CD4-positive, alpha-beta T cell (primary cell): ENCODE data around the gene MAP3K4. TPM values are rescaled to one million over a fixed set of nuclear protein-coding genes. Genes with fewer than 3 reads are reported as not detected.

ENCODE experiments used
- ATAC-seq: fragments of 200-7000 bp; cut with Tn5 transposase; one replicate; pipeline ENCODE4 v1.10.0; 2022; ENCODE audit warnings: mild to moderate bottlenecking; ENCODE audit not compliant: poor library complexity
- CTCF ChIA-PET: fragments of 350-600 bp; sonication (Branson Sonifier 250); formaldehyde crosslinking; loops from one replicate; lab custom pipeline; 2021; ENCODE audit warnings: antibody characterized with exemption, inconsistent platforms; lab: Charles Lee
- POLR2A ChIA-PET: fragments of 350-600 bp; sonication (Branson Sonifier 250); formaldehyde crosslinking; loops from one replicate; lab custom pipeline; 2021; ENCODE audit warnings: antibody characterized with exemption, inconsistent platforms; lab: Charles Lee
- DNase-seq, 14 experiments: peaks; one replicate each; pipeline ENCODE4 v3.0.0-alpha.2; 2013 to 2020; ENCODE audit warnings: mixed read lengths in 2 of 14
- H3K27ac ChIP-seq, 2 donors: one replicate each; pipeline versions ENCODE4 v1.5.1 to v1.7.0; 2013; ENCODE audit warnings: low read length in 2 of 2, low read depth in 1 of 2, mild to moderate bottlenecking in 1 of 2
- H3K27me3 ChIP-seq, 2 experiments: 1 replicate in 1 of 2; 2 replicates in 1 of 2; pipeline versions ENCODE4 v1.6.1 to v1.7.0; 2013; ENCODE audit warnings: low read length in 2 of 2, control low read depth in 1 of 2, mild to moderate bottlenecking in 1 of 2, moderate library complexity in 1 of 2; ENCODE audit not compliant: insufficient read depth in 2 of 2, control insufficient read depth in 1 of 2
- H3K36me3 ChIP-seq: one replicate; pipeline ENCODE4 v1.6.1; 2013; ENCODE audit warnings: low read length, control low read depth; ENCODE audit not compliant: insufficient read depth
- H3K4me1 ChIP-seq: one replicate; pipeline ENCODE4 v1.6.1; 2013; ENCODE audit warnings: low read length, control low read depth; ENCODE audit not compliant: insufficient read depth
- H3K4me3 ChIP-seq: one replicate; pipeline ENCODE4 v1.5.1; 2013; ENCODE audit warnings: mild to moderate bottlenecking, low read length, moderate library complexity
- H3K9me3 ChIP-seq, 2 experiments: 1 replicate in 1 of 2; 2 replicates in 1 of 2; pipeline versions ENCODE4 v1.6.1 to v1.7.0; 2013; ENCODE audit warnings: low read length in 2 of 2, mild to moderate bottlenecking in 2 of 2, control low read depth in 1 of 2, moderate library complexity in 1 of 2; ENCODE audit not compliant: control insufficient read depth in 1 of 2, insufficient read depth in 1 of 2
- H3K27ac Mint-ChIP-seq: one replicate; pipeline ENCODE4 v1.8.0; 2020; ENCODE audit warnings: mixed read lengths
- H3K27me3 Mint-ChIP-seq: one replicate; pipeline ENCODE4 v1.8.0; 2021; ENCODE audit warnings: mixed read lengths
- H3K36me3 Mint-ChIP-seq: one replicate; pipeline ENCODE4 v1.8.0; 2021; ENCODE audit warnings: low read depth, mixed read lengths
- H3K4me1 Mint-ChIP-seq: one replicate; pipeline ENCODE4 v1.8.0; 2021; ENCODE audit warnings: low read depth, mixed read lengths
- H3K4me3 Mint-ChIP-seq: one replicate; pipeline ENCODE4 v1.8.0; 2020; ENCODE audit warnings: mild to moderate bottlenecking, mixed read lengths
- H3K9me3 Mint-ChIP-seq: one replicate; pipeline ENCODE4 v1.8.0; 2020; ENCODE audit warnings: mixed read lengths
- CTCF ChIP-seq: fragments of 200-600 bp; IDR thresholded peaks from one replicate; pipeline ENCODE4 v1.8.0; 2022; ENCODE audit warnings: antibody characterized with exemption, mild to moderate bottlenecking
- intact Hi-C, 2 experiments: fragments of 100-400 bp; cut with DNase I in 1 of 2; cut with micrococcal nuclease in 1 of 2; formaldehyde crosslinking; loops; one replicate each; pipeline versions ENCODE4 v1.15.1 to v1.9.0; 2023 to 2025; cut with DNase I, micrococcal nuclease
- total RNA-seq, 174 experiments: library from RNA in 2 of 174; stranded (reverse) in 2 of 174; gene quantifications; one replicate each; pipeline ENCODE4 v1.2.3 and lab custom pipeline; 2021 to 2026

MAP3K4 gene
- total RNA-seq, 2 experiments from 2014 or later: 75.5 to 80.3 TPM

- Histone ChIP-seq H3K27ac (no peak overlapping the region), H3K27me3 (no peaks in the 10 kb centered on the region), H3K9me3 (peaks cover 6 to 16% of the 10 kb centered on the region in 2 experiments), H3K4me1 (peaks cover 4% of the 10 kb centered on the region), H3K4me3 (no peak overlapping the region), H3K36me3 (no peaks in the 10 kb centered on the region)
- TF ChIP-seq CTCF: no peak
- ChIA-PET CTCF (no interaction called here), POLR2A (no interaction called here)
- H3K36me3 Mint-ChIP-seq: peaks cover 6% of the 10 kb centered on the region
- H3K9me3 Mint-ChIP-seq: peaks cover 5% of the 10 kb centered on the region
- H3K27me3 Mint-ChIP-seq: peaks cover 9% of the 10 kb centered on the region
- intact Hi-C loops: no loop called here
- peaks cover 5% of the 10 kb centered on the region for H3K4me1 Mint-ChIP-seq
- H3K4me3 Mint-ChIP-seq: no peak overlapping the region
- no peak overlapping the region for H3K27ac Mint-ChIP-seq
- DNase-seq: peak in 3 of 14 experiments; percentile 22 to 36 (median 23)
- no peak for ATAC-seq
These were observed 4.7 kb upstream of the MAP3K4 start for GRCh38 chr6:160986851-160987250.

- ATAC-seq (no peak), DNase-seq (no peak)
- no peak for TF ChIP-seq CTCF
- peaks cover 5% of the 10 kb centered on the region for H3K9me3 Mint-ChIP-seq
- H3K4me1 Mint-ChIP-seq: peaks cover 7% of the 10 kb centered on the region
- Histone ChIP-seq H3K4me1 (peaks cover 5% of the 10 kb centered on the region), H3K36me3 (no peaks in the 10 kb centered on the region), H3K27ac (no peak overlapping the region), H3K9me3 (peaks cover 6 to 16% of the 10 kb centered on the region in 2 experiments), H3K4me3 (no peak overlapping the region), H3K27me3 (no peaks in the 10 kb centered on the region)
- H3K27ac Mint-ChIP-seq: no peak overlapping the region
- H3K36me3 Mint-ChIP-seq: peaks cover 8% of the 10 kb centered on the region
- H3K4me3 Mint-ChIP-seq: no peak overlapping the region
- H3K27me3 Mint-ChIP-seq: peaks cover 9% of the 10 kb centered on the region
- POLR2A ChIA-PET: no interaction called here
- intact Hi-C loops: no loop called here
- CTCF ChIA-PET: no interaction called here
These were observed 4.3 kb upstream of the MAP3K4 start for GRCh38 chr6:160987265-160987664.

GRCh38 chr6:160990847-160991405 is 643 bp upstream of the MAP3K4 start:
- H3K27ac ChIP-seq: peak overlapping the region; percentile 9 to 72
- peaks cover 16% of the 10 kb centered on the region for H3K36me3 Mint-ChIP-seq
- peaks cover 12% of the 10 kb centered on the region for H3K4me1 ChIP-seq
- ChIA-PET CTCF (interaction anchor here (2.0 kb wide), 1 partner anchor 60 kb away, joined by 7 read pairs; no protein-coding TSS in a partner anchor), POLR2A (interaction anchor here (1.0 to 3.0 kb wide), 3 partner anchors 9 to 283 kb away, joined by 5 to 18 read pairs (median 16); partner anchors contain the start of gene AGPAT4)
- peak overlapping the region; percentile 79 for H3K27ac Mint-ChIP-seq
- no peaks in the 10 kb centered on the region for H3K9me3 ChIP-seq
- peak overlapping the region; percentile 96 for H3K4me3 ChIP-seq
- no peak for TF ChIP-seq CTCF
- peaks cover 41% of the 10 kb centered on the region for H3K4me1 Mint-ChIP-seq
- intact Hi-C loops: loop anchor here (5.0 to 10.0 kb wide), 6 partner anchors 81 to 1741 kb away; no protein-coding TSS in a partner anchor
- ATAC-seq (no peak), DNase-seq (no peak)
- peaks cover 2% of the 10 kb centered on the region for H3K9me3 Mint-ChIP-seq
- no peaks in the 10 kb centered on the region for H3K36me3 ChIP-seq
- no peaks in the 10 kb centered on the region for H3K27me3 ChIP-seq
- peak overlapping the region; percentile 92 for H3K4me3 Mint-ChIP-seq
- H3K27me3 Mint-ChIP-seq: peaks cover 9% of the 10 kb centered on the region
